GM19438 (cell line): ENCODE measurements around the gene ZNF433.
"Not testable (repeated sequence)": the region's sequence is repeated elsewhere in the genome, so short reads cannot be mapped to it uniquely, and the experiment has no call there.

Experiments used
- ATAC-seq: cut with Tn5 transposase; IDR thresholded peaks from one replicate; pipeline ENCODE4 v1.9.1; 2021; ENCODE audit warnings: low read depth; ENCODE audit not compliant: unreplicated experiment

Gene ZNF433

GRCh38 chr19:11991921-11992320 is 43.6 kb downstream of the ZNF433 start:
- not testable (repeated sequence) for ATAC-seq

GRCh38 chr19:11989112-11989456 is 46.4 kb downstream of the ZNF433 start:
- ATAC-seq: no peak

GRCh38 chr19:11987405-11988281 is 47.8 kb downstream of the ZNF433 start:
- peak; percentile 70 for ATAC-seq

- no peak for ATAC-seq
Measured at GRCh38 chr19:11986754-11987153, 48.7 kb downstream of the ZNF433 start.

GRCh38 chr19:11984986-11985385 is 50.5 kb downstream of the ZNF433 start:
- ATAC-seq: no peak

- no peak for ATAC-seq
Measured at GRCh38 chr19:11982526-11982925, 53.0 kb downstream of the ZNF433 start.

GRCh38 chr19:11979527-11979926 is 56.0 kb downstream of the ZNF433 start:
- no peak for ATAC-seq

- ATAC-seq: no peak
Measured at GRCh38 chr19:11978492-11979100, 56.9 kb downstream of the ZNF433 start.

GRCh38 chr19:11973019-11973810 is 62.3 kb downstream of the ZNF433 start:
- ATAC-seq: no peak

- no peak for ATAC-seq
Measured at GRCh38 chr19:11971041-11971440, 64.4 kb downstream of the ZNF433 start.

- no peak for ATAC-seq
Measured at GRCh38 chr19:11970174-11970573, 65.3 kb downstream of the ZNF433 start.

- peak; percentile 84 for ATAC-seq
Measured at GRCh38 chr19:11964858-11965645, 70.4 kb downstream of the ZNF433 start, which contains the start of gene ZNF763. Gene ZNF763 (plus strand): TSS chr19:11965040. CDS start chr19:11965209, 169 bp downstream.
